Body of pancreas (tissue), 4 donors: ENCODE results near the gene LIN37. TPM values are rescaled to one million over a fixed set of nuclear protein-coding genes. Genes with fewer than 3 reads are reported as not detected.

Source experiments
- ATAC-seq: fragments of 150-250 bp; one replicate; pipeline ENCODE4 v1.9.1; 2016
- DNase-seq, 4 donors: peaks; one replicate each; pipeline ENCODE4 v3.0.0-alpha.2; 2019
- H3K27ac ChIP-seq, 4 donors: fragments of 200-600 bp; sonication (generic); 1 replicate in 3 of 4; 2 replicates in 1 of 4; pipeline versions ENCODE4 v1.5.1 to v1.6.1; 2016 to 2019; ENCODE audit warnings: mild to moderate bottlenecking in 1 of 4, mixed read lengths in 1 of 4, moderate library complexity in 1 of 4
- H3K27me3 ChIP-seq, 2 donors: fragments of 200-600 bp; sonication (generic); one replicate each; pipeline ENCODE4 v1.6.0; 2016; ENCODE audit warnings: mild to moderate bottlenecking in 1 of 2
- H3K36me3 ChIP-seq, 2 donors: fragments of 200-600 bp; sonication (generic); replicated peaks in 1 of 2; 2 replicates each; pipeline ENCODE4 v1.5.1; 2016; ENCODE audit warnings: low read depth in 2 of 2; ENCODE audit not compliant: insufficient read depth in 1 of 2
- H3K4me1 ChIP-seq: fragments of 200-600 bp; sonication (generic); one replicate; pipeline ENCODE4 v1.6.0; 2016
- H3K4me3 ChIP-seq, 2 donors: fragments of 200-600 bp; sonication (generic); 1 replicate in 1 of 2; 2 replicates in 1 of 2; pipeline ENCODE4 v1.5.1; 2016 to 2019
- H3K9me3 ChIP-seq, 3 donors: fragments of 200-600 bp; sonication (generic); 1 replicate in 2 of 3; 2 replicates in 1 of 3; pipeline ENCODE4 v1.5.1; 2016
- POLR2A ChIP-seq, 3 donors: fragments of 450-650 bp; IDR thresholded peaks; one replicate each; pipeline ENCODE4 v1.6.1; 2016; ENCODE audit warnings: antibody characterized with exemption in 3 of 3, mild to moderate bottlenecking in 2 of 3
- WGBS, 2 donors: methylation state at CpG; one replicate each; pipeline ENCODE4 v1.1.5; 2017; 5-methylcytosine and 5-hydroxymethylcytosine counted together
- intact Hi-C: fragments of 100-400 bp; cut with DNase I; formaldehyde crosslinking; loops from one replicate; pipeline ENCODE4 v1.15.1; 2023
- total RNA-seq, 2 donors: library from RNA; depleted of rRNA; stranded (reverse); fragments of >200 nt; gene quantifications; one replicate each; pipeline ENCODE4 v1.1.0, GENCODE V29; 2016
- TF ChIP-seq, protein P1 (sequence below), 7 experiments: fragments of 450-650 bp in 4 of 7; fragments of 200-600 bp in 3 of 7; sonication (generic) in 3 of 7; IDR thresholded peaks; one replicate each; pipeline ENCODE4 v1.5.1; 2016 to 2019; ENCODE audit warnings: antibody characterized with exemption in 7 of 7

The LIN37 gene
- total RNA-seq, 2 donors from 2014 or later: 6.7 to 7.6 TPM

DNA sequence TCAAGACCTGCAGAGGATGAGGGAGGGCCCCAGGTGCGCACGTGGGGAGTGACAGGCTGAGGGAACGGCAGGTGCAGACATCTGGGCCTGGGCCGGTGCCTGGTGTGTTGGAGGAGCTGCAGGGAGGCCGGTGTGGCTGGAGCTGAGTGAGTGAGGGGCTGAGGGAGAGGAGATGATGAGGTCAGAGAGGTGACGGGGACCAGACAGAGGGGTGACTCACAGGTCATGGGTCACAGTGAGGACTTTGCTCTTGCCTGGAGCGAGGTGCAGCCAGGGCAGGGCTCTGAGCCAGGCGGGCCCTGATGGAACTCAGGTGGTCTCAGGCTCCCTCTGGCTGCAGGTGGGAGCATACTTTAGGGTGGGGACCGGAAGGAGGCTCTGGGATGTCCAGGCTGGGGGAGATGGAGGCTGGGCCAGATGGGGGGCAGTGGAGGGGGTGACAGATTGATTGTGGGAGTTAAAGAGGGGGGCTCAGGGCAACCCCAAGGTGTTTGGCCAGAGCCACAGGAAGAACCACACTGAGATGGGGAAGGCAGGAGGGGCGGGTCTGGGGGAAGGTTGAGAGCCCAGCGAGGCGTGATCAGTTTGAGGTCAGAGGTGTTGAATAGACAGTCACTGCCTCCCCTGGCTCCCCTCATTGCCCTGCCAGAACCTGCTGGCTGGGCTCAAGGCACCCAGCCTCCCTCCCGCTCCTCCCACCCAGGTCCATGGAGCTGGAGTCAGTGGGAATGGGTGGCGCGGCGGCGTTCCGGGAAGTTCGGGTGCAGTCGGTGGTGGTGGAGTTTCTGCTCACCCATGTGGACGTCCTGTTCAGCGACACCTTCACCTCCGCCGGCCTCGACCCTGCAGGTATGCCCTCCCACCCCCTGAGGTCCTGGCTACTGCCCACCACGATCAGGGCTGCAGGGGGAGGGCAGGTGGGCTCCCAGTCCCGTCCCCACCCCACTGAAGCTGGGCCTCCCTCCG lies 35.4 kb downstream of the LIN37 start:
- no peak for DNase-seq
- Histone ChIP-seq H3K9me3 (no peaks in the 10 kb centered on the region), H3K36me3 (no peaks in the 10 kb centered on the region), H3K4me3 (no peak overlapping the region), H3K27ac (no peak overlapping the region), H3K27me3 (no peaks in the 10 kb centered on the region), H3K4me1 (no peaks in the 10 kb centered on the region)
- intact Hi-C loops: no loop called here
- ATAC-seq: no peak
- WGBS, 2 donors: 90 to 91% methylated on average over 19 to 25 of the region's 28 CpGs
- no peak for TF ChIP-seq POLR2A (IDR thresholded peaks at IDR 0.05)

DNA sequence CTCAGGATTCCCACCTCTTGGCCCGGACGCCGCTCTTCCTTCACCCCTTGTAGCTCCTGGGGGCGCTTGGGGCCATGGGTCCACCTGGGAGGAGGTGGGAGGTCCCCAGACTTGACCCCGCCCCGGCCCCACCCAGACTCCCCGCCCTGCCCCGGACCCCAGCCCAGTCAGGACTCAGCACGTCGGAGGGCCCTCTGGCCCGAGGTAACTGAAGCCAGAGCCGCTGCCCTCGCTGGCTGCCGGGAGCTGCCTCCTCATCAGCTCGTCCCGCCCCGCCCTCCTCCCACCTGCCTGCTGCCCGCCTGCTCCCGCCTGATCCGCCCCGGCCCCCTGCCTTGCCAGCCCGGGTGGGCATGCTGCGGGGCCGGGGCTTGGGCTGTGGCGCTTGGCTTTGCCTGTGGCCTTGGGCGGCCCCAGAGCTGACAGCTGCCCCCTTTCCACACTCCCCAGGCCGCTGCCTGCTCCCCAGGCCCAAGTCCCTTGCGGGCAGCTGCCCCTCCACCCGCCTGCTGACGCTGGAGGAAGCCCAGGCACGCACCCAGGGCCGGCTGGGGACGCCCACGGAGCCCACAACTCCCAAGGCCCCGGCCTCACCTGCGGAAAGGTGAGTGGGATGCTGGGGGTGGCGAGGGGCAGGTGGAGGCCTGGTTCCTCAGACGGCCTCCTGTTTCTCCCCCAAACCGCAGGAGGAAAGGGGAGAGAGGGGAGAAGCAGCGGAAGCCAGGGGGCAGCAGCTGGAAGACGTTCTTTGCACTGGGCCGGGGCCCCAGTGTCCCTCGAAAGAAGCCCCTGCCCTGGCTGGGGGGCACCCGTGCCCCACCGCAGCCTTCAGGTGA lies 36.3 kb downstream of the LIN37 start:
- no peaks in the 10 kb centered on the region for H3K36me3 ChIP-seq
- no peaks in the 10 kb centered on the region for H3K27me3 ChIP-seq
- no peaks in the 10 kb centered on the region for H3K4me1 ChIP-seq
- no peaks in the 10 kb centered on the region for H3K9me3 ChIP-seq
- no peak for ATAC-seq
- TF ChIP-seq, protein P1, sequence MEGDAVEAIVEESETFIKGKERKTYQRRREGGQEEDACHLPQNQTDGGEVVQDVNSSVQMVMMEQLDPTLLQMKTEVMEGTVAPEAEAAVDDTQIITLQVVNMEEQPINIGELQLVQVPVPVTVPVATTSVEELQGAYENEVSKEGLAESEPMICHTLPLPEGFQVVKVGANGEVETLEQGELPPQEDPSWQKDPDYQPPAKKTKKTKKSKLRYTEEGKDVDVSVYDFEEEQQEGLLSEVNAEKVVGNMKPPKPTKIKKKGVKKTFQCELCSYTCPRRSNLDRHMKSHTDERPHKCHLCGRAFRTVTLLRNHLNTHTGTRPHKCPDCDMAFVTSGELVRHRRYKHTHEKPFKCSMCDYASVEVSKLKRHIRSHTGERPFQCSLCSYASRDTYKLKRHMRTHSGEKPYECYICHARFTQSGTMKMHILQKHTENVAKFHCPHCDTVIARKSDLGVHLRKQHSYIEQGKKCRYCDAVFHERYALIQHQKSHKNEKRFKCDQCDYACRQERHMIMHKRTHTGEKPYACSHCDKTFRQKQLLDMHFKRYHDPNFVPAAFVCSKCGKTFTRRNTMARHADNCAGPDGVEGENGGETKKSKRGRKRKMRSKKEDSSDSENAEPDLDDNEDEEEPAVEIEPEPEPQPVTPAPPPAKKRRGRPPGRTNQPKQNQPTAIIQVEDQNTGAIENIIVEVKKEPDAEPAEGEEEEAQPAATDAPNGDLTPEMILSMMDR (IDR thresholded peaks at IDR 0.05): no peak
- no peak for TF ChIP-seq POLR2A (IDR thresholded peaks at IDR 0.05)
- no peak for DNase-seq
- intact Hi-C loops: no loop called here
- H3K4me3 ChIP-seq: no peak overlapping the region
- WGBS, 2 donors: 82% methylated on average over 22 to 28 of the region's 45 CpGs
- H3K27ac ChIP-seq: no peak overlapping the region

DNA sequence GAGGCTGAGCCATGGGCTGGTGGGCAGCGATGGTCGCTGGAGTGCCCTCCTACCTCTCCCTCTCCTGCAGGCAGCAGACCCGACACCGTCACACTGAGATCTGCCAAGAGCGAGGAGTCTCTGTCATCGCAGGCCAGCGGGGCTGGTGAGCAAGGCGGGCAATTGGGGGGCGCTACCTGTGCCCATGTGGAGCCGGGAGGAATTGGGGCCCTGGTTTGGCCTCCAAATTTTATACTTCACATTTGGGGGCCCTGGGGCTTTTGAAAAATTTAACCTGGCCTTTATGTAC lies 36.9 kb downstream of the LIN37 start:
- DNase-seq: no peak
- Histone ChIP-seq H3K27me3 (no peaks in the 10 kb centered on the region), H3K4me3 (no peak overlapping the region), H3K4me1 (no peaks in the 10 kb centered on the region), H3K27ac (no peak overlapping the region), H3K9me3 (no peaks in the 10 kb centered on the region), H3K36me3 (no peaks in the 10 kb centered on the region)
- intact Hi-C loops: no loop called here
- whole genome bisulfite sequencing, 2 donors: 84 to 95% methylated on average over 8 of the region's 10 CpGs
- ATAC-seq: no peak
- no peak for TF ChIP-seq POLR2A (IDR thresholded peaks at IDR 0.05)
- TF ChIP-seq, protein P1 (IDR thresholded peaks at IDR 0.05): no peak

DNA sequence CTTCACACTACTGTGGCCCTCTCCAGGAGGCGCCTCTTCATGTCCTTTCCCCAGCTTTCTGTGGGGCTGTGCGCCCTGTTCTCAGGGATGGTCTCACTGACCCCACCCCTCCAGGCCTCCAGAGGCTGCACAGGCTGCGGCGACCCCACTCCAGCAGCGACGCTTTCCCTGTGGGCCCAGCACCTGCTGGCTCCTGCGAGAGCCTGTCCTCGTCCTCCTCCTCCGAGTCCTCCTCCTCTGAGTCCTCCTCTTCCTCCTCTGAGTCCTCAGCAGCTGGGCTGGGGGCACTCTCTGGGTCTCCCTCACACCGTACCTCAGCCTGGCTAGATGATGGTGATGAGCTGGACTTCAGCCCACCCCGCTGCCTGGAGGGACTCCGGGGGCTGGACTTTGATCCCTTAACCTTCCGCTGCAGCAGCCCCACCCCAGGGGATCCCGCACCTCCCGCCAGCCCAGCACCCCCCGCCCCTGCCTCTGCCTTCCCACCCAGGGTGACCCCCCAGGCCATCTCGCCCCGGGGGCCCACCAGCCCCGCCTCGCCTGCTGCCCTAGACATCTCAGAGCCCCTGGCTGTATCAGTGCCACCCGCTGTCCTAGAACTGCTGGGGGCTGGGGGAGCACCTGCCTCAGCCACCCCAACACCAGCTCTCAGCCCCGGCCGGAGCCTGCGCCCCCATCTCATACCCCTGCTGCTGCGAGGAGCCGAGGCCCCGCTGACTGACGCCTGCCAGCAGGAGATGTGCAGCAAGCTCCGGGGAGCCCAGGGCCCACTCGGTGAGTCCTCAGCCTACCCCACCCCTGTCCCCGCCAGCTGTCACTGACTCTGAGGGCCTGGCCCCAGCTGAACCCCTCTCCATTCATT lies 38.2 kb downstream of the LIN37 start:
- H3K27ac ChIP-seq: no peak overlapping the region
- H3K4me1 ChIP-seq: peaks cover 10% of the 10 kb centered on the region
- no peaks in the 10 kb centered on the region for H3K9me3 ChIP-seq
- no peaks in the 10 kb centered on the region for H3K36me3 ChIP-seq
- ATAC-seq (no peak), DNase-seq (no peak)
- intact Hi-C loops: no loop called here
- 84 to 91% methylated on average over 20 to 22 of the region's 31 CpGs for WGBS, 2 donors
- no peak for TF ChIP-seq POLR2A (IDR thresholded peaks at IDR 0.05)
- TF ChIP-seq, protein P1 (IDR thresholded peaks at IDR 0.05): no peak
- H3K27me3 ChIP-seq: no peaks in the 10 kb centered on the region
- no peak overlapping the region for H3K4me3 ChIP-seq
